NCI-H510A (cell line): ENCODE measurements around the gene CNGB1.
"Not testable (repeated sequence)": the region's sequence is repeated elsewhere in the genome, so short reads cannot be mapped to it uniquely, and the experiment has no call there.

Experiments
- DNase-seq: peaks from one replicate; lab custom pipeline; 2025; lab: John Stamatoyannopoulos, UW

The CNGB1 gene

DNA sequence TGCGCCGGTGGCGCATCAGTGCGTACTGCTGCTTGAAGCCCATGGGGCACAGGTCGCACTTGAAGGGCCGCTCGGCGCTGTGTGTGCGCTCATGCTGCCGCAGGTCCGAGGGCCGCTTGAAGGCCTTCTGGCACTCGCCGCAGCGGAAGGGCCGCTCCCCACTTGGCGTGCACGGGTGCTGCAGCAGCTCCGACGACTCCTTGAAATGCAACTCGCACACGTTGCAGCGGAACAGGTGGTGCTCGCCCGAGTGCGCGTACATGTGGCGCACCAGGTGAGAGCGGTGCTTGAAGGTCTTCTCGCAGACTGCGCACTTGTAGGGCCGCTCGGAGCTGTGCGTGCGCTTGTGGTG, 26.2 kb upstream of the CNGB1 start:
- no peak for DNase-seq

GRCh38 chr16:57996406-57997175, 25.7 kb upstream of the CNGB1 start:
- no peak for DNase-seq

- DNase-seq, result no peak
Measured at GRCh38 chr16:57995721-57996405, 24.9 kb upstream of the CNGB1 start.

- DNase-seq, result peak; percentile 20
Measured at GRCh38 chr16:57994778-57995177, 23.9 kb upstream of the CNGB1 start.

GRCh38 chr16:57994361-57994760, 23.4 kb upstream of the CNGB1 start:
- DNase-seq, result no peak

DNA sequence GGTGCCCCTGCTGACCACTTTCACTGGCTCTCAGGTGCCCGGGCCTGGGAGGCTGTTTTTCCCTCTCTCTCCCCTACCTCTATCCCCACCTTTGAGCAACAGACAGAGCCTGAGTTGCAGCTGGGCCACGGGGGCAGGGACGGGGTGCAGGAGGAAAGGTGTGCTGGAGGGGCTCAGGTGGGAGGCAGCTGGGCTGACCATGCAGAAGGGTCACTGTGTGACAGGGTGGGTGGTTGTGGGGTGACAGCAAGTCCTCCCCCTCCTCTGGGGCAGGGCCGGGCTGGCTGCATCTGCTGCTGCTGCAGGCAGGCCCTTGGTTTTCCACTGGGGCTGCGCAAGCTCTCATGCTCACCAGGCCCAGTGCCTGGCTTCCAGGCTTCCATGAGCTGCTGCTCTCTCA, 23.0 kb upstream of the CNGB1 start:
- no peak for DNase-seq

DNA sequence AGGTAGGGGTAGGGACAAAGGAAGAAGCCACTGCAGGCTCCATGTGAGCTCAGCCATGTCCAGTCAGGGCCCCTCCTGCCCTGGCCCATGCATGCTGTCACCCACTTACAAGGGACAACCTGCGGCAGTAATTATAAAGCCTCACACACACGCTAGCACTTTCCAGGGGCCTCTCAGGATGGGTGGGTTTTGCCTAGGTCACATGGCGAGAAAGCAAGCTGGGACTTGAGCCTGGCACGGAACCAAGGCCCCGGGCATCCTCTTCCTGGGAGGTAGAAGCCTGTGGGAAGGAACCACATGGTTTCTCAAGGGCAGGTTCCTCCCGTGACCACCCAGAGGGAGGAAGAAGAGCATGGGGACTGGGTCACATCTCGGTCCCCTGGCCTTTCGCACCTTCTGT, 22.5 kb upstream of the CNGB1 start:
- peak; percentile 42 for DNase-seq

GRCh38 chr16:57992084-57992483, 21.2 kb upstream of the CNGB1 start:
- DNase-seq, result no peak

DNA sequence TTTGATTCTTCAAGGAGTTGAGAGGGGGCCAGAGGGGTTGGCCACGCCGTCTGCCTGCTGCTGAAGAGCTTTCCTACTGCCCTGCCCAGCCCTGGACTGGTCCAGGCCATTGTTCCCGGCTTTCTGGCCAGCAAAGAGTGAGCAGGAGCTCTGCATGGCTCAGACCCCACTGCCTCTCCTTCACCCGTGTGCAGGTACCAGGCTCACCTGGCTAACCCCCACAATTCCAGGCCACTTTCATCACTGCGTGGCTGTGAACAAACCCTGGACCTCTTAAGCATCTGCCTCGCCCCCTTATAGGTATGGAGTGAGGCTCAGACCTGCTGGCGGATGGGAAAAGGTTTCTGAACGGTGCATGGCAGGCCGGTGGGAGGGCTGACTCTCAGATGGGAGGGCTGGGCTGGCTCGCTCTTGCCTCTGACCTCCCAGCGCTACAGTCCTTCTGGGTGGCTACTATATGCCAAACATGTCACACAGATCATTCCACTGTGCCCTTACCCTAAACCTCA, 20.7 kb upstream of the CNGB1 start:
- no peak for DNase-seq

GRCh38 chr16:57988929-57989328, 18.0 kb upstream of the CNGB1 start:
- DNase-seq, result peak; percentile 66

- DNase-seq, result no peak
Measured at GRCh38 chr16:57987441-57988177, 16.7 kb upstream of the CNGB1 start.

- DNase-seq, result no peak
Measured at GRCh38 chr16:57986196-57986595, 15.3 kb upstream of the CNGB1 start.

DNA sequence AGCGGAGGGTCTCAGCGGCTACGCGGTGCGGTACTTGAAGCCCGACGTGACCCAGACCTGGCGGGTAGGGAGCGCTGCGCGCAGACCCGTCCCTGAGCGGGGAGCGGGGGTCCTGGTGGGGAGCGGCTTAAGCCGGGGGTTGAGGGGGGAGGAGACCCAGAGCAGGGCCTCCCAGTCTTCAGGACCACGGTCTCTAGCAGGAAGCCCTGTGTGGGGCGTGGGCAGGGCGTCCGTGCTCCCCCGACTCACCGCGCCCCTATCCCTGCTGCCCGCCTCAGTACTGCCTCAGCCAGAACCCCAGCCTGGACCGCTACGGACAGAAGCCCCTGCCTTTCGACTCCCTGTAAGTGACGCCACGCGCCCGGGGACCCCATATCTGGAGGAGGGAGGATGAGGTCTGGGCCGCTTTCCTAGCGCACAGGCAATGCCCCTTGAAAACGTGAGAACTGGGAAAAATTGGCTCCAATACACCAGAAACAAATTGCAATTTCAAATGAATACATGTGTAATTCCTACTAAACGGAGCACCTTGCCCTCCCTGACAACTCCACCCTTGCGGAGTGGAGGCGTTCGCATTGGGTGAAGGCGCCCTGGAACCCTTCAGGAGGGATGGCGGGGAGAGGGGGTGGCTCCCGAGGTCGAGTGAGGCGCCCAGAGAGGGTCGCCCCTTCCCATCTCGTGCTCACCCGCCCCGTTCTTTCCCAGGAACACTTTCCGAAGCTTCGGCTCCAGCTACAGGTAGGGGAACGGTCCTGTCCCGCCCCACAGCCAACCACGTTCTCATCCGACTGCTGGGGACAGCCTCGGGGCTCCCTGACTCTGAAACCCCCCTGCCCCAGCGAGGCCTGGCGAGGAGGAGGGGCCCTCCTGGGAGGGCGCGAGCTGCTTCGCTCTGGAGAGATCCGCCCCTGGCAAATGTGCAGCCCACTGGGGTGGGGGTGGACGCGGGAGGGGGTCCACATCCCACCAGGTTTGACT, 14.6 kb upstream of the CNGB1 start:
- no peak for DNase-seq

DNA sequence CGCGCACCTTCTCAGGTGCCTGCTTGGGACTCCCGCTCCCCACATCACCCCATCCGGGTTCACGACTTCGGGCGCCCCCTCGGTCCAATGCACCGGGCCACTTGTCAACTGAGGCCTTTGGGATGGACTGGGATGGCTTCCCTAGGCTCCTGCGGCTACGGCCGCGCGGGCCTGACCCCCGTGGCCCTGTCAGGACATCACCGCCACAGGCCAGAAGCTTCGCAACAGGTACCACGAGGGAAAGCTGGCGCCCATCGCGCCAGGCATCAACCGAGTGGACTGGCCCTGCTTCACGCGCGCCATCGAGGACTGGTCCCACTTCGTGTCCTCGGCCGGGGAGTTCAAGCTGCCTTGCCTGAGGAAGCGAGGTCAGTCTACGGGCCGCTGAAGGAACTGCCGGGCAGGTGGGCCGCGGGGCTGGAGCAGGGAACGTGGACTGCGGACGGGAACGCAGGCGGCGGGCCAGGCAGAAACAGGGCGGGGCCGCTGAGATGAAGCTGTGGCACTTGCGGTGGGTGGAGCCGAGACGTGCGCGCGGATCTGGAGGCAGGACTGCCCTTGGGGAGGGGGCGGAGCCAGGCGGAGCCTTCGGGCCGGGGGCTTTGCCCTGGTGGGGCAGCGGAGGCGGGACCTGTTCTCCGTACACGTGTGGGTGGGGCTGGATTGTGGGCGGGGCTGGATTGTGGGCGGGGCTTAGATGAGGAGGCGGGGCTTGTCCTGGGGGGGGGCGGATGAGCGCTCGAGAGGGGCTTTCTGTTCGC, 13.7 kb upstream of the CNGB1 start:
- DNase-seq, result no peak

DNA sequence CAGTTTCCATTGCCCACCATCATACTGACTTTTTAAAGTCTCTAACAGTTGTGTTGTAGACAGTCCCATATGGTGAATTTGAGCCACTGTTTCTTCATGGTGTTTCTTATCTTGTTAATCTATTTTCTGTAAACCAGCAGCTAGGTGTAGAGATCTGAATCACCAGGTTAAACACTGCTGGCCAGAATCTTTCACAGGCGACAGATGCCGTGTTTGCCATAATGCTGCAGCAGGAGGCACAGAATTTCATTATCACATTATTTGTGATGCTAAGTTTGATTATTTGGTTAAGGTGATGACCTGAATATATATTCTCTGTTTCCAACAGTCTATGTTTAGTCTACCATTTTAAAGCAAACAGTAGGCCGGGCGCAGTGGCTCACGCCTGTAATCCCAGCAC, 11.5 kb upstream of the CNGB1 start:
- DNase-seq, result no peak

DNA sequence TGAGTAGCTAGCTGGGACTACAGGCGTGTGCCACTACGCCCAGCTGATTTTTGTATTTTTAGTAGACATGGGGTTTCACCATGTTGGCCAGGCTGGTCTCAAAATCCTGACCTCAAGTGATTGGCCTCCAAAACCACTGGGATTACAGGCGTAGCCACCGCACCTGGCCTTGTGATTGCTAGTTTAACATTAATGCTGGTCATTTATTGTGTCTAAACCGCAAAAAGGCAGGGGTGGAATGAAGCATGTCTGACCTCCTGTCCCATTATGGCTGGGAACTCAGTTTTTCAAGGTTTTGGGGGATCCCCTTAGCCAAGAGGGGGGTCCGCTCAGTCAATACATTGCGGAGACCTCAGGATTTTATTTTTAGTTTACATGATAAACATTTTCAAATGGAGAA, 10.7 kb upstream of the CNGB1 start:
- DNase-seq, result no peak

DNA sequence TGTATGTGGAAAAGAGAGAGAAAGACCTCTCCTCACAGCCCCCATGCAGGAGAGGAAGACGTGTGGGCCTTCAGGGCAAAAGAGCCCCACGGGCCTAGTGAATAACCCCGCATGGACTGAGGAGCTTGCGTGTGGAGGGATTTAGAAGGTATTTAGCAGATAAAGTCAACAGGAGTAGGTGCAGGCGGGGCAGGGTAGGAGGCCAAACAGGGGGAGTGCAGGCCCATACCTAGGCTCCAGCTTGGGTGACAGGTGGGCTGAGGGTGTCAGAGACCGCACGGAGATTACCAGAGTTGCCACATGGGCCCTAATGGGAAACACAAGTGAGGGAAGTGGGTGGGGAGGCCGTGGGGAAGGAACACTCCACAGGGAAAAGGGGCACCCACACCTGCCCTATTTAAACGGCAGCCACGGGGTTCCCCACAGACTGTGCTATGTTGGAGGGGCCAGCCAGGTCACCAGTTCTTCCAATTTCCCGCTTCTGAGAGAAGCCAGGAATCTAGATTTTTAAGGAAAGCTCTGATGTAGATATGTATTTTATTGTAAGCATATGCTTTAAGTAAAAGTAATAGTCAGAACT, 8.2 kb upstream of the CNGB1 start:
- DNase-seq, result no peak

DNA sequence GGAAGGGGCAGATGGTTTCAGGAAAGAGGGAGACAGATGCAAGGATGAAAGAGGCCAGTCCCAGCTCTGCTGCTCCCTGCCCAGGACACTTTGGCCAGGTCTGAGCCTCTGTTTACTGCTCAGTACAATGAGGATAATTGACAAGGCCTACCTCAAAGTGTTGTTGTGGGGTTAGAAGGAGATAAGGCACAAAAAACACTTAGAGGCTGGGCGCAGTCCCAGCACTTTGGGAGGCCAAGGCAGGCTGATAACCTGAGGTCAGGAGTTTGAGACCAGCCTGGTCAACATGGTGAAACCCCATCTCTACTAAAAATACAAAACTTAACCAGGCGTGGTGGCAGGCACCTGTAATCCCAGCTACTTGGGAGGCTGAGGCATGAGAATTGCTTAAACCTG, 7.1 kb upstream of the CNGB1 start:
- not testable (repeated sequence) for DNase-seq

- DNase-seq, result no peak
Measured at GRCh38 chr16:57977418-57978069, 6.6 kb upstream of the CNGB1 start.

- no peak for DNase-seq
Measured at GRCh38 chr16:57976331-57976796, 5.4 kb upstream of the CNGB1 start.
